Right cardiac atrium (tissue), 5 donors: ENCODE results near the gene GLTP. TPM values are rescaled to one million over a fixed set of nuclear protein-coding genes. Genes with fewer than 3 reads are reported as not detected.
"Not testable (repeated sequence)": the region's sequence is repeated elsewhere in the genome, so short reads cannot be mapped to it uniquely, and the experiment has no call there.

Experiments used
- ATAC-seq, 2 donors: fragments of 200-7000 bp; cut with Tn5 transposase; one replicate each; pipeline versions ENCODE4 v1.8.0 to v1.9.1; 2020; ENCODE audit warnings: moderate library complexity in 2 of 2, mild to moderate bottlenecking in 1 of 2
- DNase-seq, 3 donors: peaks; one replicate each; pipeline ENCODE4 v3.0.0-alpha.2; 2020
- H3K27ac ChIP-seq: one replicate; pipeline ENCODE4 v1.5.1; 2013; ENCODE audit warnings: mild to moderate bottlenecking, low read length, control low read depth, moderate library complexity
- H3K27me3 ChIP-seq: one replicate; pipeline ENCODE4 v1.6.1; 2013; ENCODE audit not compliant: control insufficient read depth, insufficient read depth
- H3K4me1 ChIP-seq: one replicate; pipeline ENCODE4 v1.6.1; 2013; ENCODE audit warnings: low read length; ENCODE audit not compliant: control insufficient read depth, insufficient read depth
- H3K4me3 ChIP-seq: one replicate; pipeline ENCODE4 v1.5.1; 2013; ENCODE audit warnings: low read length, control low read depth
- H3K9me3 ChIP-seq: one replicate; pipeline ENCODE4 v1.6.1; 2013; ENCODE audit warnings: low read length; ENCODE audit not compliant: control insufficient read depth
- WGBS: extraction: QIAGEN DNeasy Blood & Tissue Kit; methylation state at CpG from one replicate; pipeline ENCODE4 v1.1.7; 2013; 5-methylcytosine and 5-hydroxymethylcytosine counted together
- intact Hi-C, 4 donors: fragments of 100-400 bp; cut with DNase I; formaldehyde crosslinking; loops; one replicate each; pipeline versions ENCODE4 v1.11.0 to v1.14.0; 2022 to 2023
- polyA plus RNA-seq: library from polyadenylated mRNA; stranded (reverse); fragments of 200-250 nt; gene quantifications from one replicate; pipeline ENCODE4 v1.2.3, GENCODE V29; 2013
- total RNA-seq, 4 donors: library from RNA; stranded (reverse); fragmentation: NEBNext Ultra II Directional; extraction: Animal tissue kit (Norgen Biotek cat#: 25700); gene quantifications; one replicate each; pipeline ENCODE4 v1.2.1, GENCODE V29; 2021
- donor health status: healthy with polysubstance abuse.
- donor health status: DM: no; HTN: yes; CAD: no.
- donor health status: DM: no; HTN: no; CAD: no.
- donor health status: DM: no; HTN: yes; CAD: no; lungs with severe emphysema.
- donor health status: DM: yes; HTN: yes; CAD: no.

GLTP gene
- total and polyA plus RNA-seq, 5 donors = 20.5 to 26.8 (median 20.8) TPM

GRCh38 chr12:109860977-109861376 lies 19.4 kb downstream of the GLTP start:
- 92% methylated on average over 5 of the region's 5 CpGs for WGBS
- Histone ChIP-seq H3K4me3 (no peak overlapping the region), H3K9me3 (no peaks in the 10 kb centered on the region), H3K27ac (no peak overlapping the region), H3K4me1 (peaks cover 5% of the 10 kb centered on the region), H3K27me3 (no peaks in the 10 kb centered on the region)
- DNase-seq (no peak), ATAC-seq (no peak)
- intact Hi-C loops = no loop called here

- no peak for DNase-seq
- no peak overlapping the region for H3K4me3 ChIP-seq
- WGBS = 87% methylated on average over 5 of the region's 5 CpGs
- no peak for ATAC-seq
- intact Hi-C loops = no loop called here
- no peaks in the 10 kb centered on the region for H3K9me3 ChIP-seq
- H3K4me1 ChIP-seq = no peaks in the 10 kb centered on the region
- no peaks in the 10 kb centered on the region for H3K27me3 ChIP-seq
- no peak overlapping the region for H3K27ac ChIP-seq
These were observed 21.6 kb downstream of the GLTP start for GRCh38 chr12:109858764-109859163.

GRCh38 chr12:109857715-109858114 lies 22.6 kb downstream of the GLTP start:
- H3K27me3 ChIP-seq = no peaks in the 10 kb centered on the region
- ATAC-seq = no peak
- H3K9me3 ChIP-seq = no peaks in the 10 kb centered on the region
- no peaks in the 10 kb centered on the region for H3K4me1 ChIP-seq
- H3K27ac ChIP-seq = no peak overlapping the region
- DNase-seq = no peak
- 95% methylated on average over 6 of the region's 6 CpGs for WGBS
- intact Hi-C loops = no loop called here
- no peak overlapping the region for H3K4me3 ChIP-seq

- intact Hi-C loops = no loop called here
- ATAC-seq = peak in 1 of 2 donors; percentile 13
- Histone ChIP-seq H3K27me3 (no peaks in the 10 kb centered on the region), H3K9me3 (no peaks in the 10 kb centered on the region), H3K4me1 (no peaks in the 10 kb centered on the region), H3K4me3 (no peak overlapping the region), H3K27ac (no peak overlapping the region)
- 89% methylated on average over 14 of the region's 14 CpGs for WGBS
- DNase-seq = no peak
These were observed 25.0 kb downstream of the GLTP start for GRCh38 chr12:109855377-109855776.

- ATAC-seq, H3K27me3 ChIP-seq, DNase-seq, H3K9me3 ChIP-seq, intact Hi-C loops, H3K4me3 ChIP-seq, H3K4me1 ChIP-seq, H3K27ac ChIP-seq: not testable (repeated sequence)
- WGBS = 87% methylated on average over 6 of the region's 6 CpGs
These were observed 29.8 kb downstream of the GLTP start for GRCh38 chr12:109850518-109850917.

GRCh38 chr12:109847142-109847735 lies 33.1 kb downstream of the GLTP start:
- DNase-seq = no peak

GRCh38 chr12:109845824-109846205 lies 34.5 kb downstream of the GLTP start:
- Histone ChIP-seq H3K4me1 (no peaks in the 10 kb centered on the region), H3K27me3 (no peaks in the 10 kb centered on the region), H3K27ac (no peak overlapping the region), H3K9me3 (no peaks in the 10 kb centered on the region), H3K4me3 (no peak overlapping the region)
- WGBS = 88% methylated on average over 7 of the region's 7 CpGs
- no peak for DNase-seq
- intact Hi-C loops = loop anchor here in 2 of 4 donors (1.0 to 2.0 kb wide), 2 partner anchors 41 kb away; no protein-coding TSS in a partner anchor
- no peak for ATAC-seq

More at GRCh38 chr12:109847142-109847735, 33.1 kb downstream of the GLTP start:
- WGBS = 39% methylated on average over 7 of the region's 7 CpGs
- H3K4me1 ChIP-seq = no peaks in the 10 kb centered on the region
- intact Hi-C loops = no loop called here
- H3K9me3 ChIP-seq = no peaks in the 10 kb centered on the region
- H3K27me3 ChIP-seq = no peaks in the 10 kb centered on the region
- no peak overlapping the region for H3K27ac ChIP-seq
- no peak overlapping the region for H3K4me3 ChIP-seq
- ATAC-seq = no peak

- WGBS = 11% methylated on average over 30 of the region's 30 CpGs
- no peaks in the 10 kb centered on the region for H3K9me3 ChIP-seq
- H3K4me1 ChIP-seq = no peaks in the 10 kb centered on the region
- ATAC-seq (peak; percentile 93 to 96), DNase-seq (peak; percentile 89 to 96 (median 96))
- H3K27ac ChIP-seq = no peak overlapping the region
- no peaks in the 10 kb centered on the region for H3K27me3 ChIP-seq
- intact Hi-C loops = loop anchor here in 2 of 4 donors (1.0 to 2.0 kb wide), 2 partner anchors 40 kb away; no protein-coding TSS in a partner anchor
- no peak overlapping the region for H3K4me3 ChIP-seq
These were observed 35.1 kb downstream of the GLTP start for GRCh38 chr12:109844983-109845823.

- no peak overlapping the region for H3K4me3 ChIP-seq
- ATAC-seq (no peak), DNase-seq (no peak)
- H3K27ac ChIP-seq = no peak overlapping the region
- H3K9me3 ChIP-seq = no peaks in the 10 kb centered on the region
- H3K4me1 ChIP-seq = no peaks in the 10 kb centered on the region
- H3K27me3 ChIP-seq = no peaks in the 10 kb centered on the region
- 87% methylated on average over 5 of the region's 5 CpGs for WGBS
- intact Hi-C loops = loop anchor here in 1 of 4 donors (2.0 kb wide), 1 partner anchor 39 kb away; no protein-coding TSS in a partner anchor
These were observed 36.2 kb downstream of the GLTP start for GRCh38 chr12:109844091-109844490.

GRCh38 chr12:109842021-109842420 lies 38.3 kb downstream of the GLTP start:
- WGBS = 81% methylated on average over 5 of the region's 5 CpGs
- Histone ChIP-seq H3K4me3 (no peak overlapping the region), H3K4me1 (no peaks in the 10 kb centered on the region), H3K27me3 (no peaks in the 10 kb centered on the region), H3K27ac (no peak overlapping the region), H3K9me3 (no peaks in the 10 kb centered on the region)
- DNase-seq = no peak
- no peak for ATAC-seq
- intact Hi-C loops = no loop called here

GRCh38 chr12:109841356-109841755 lies 39.0 kb downstream of the GLTP start:
- no peaks in the 10 kb centered on the region for H3K27me3 ChIP-seq
- DNase-seq (no peak), ATAC-seq (no peak)
- 81% methylated on average over 9 of the region's 9 CpGs for WGBS
- H3K9me3 ChIP-seq = no peaks in the 10 kb centered on the region
- intact Hi-C loops = no loop called here
- no peak overlapping the region for H3K4me3 ChIP-seq
- H3K4me1 ChIP-seq = no peaks in the 10 kb centered on the region
- H3K27ac ChIP-seq = no peak overlapping the region
